ENCODE data around the gene EFCAB12. TPM values are rescaled to one million over a fixed set of nuclear protein-coding genes. Genes with fewer than 3 reads are reported as not detected.

EFCAB12 gene
- total and polyA plus RNA-seq, 10 of the 15 experiments (the other 5 are each of a cell fraction or from before 2014, with no cell fraction given) = 0.02 to 0.85 (median 0.33) TPM

DNA sequence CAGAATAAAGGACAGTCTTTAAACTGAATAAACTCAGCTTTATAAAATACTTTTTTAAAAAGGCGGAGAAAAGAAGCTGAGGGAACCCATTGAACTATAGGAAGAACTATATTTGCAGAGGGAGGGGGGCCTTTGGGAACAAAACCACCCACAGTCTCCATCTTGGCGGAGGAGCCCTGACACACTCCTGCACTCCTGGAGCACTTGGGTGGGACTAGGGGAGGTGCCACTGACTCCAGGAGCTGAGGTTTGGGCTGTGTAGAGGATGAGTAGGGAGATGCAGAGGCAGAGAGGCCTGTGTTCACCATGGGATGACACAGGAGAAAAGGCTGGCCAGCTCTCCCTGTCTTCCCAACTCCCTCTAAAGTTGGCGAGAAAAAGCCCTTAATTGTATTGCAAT is 47.4 kb upstream of the EFCAB12 start (continued):
- TF ChIP-seq, protein P1, sequence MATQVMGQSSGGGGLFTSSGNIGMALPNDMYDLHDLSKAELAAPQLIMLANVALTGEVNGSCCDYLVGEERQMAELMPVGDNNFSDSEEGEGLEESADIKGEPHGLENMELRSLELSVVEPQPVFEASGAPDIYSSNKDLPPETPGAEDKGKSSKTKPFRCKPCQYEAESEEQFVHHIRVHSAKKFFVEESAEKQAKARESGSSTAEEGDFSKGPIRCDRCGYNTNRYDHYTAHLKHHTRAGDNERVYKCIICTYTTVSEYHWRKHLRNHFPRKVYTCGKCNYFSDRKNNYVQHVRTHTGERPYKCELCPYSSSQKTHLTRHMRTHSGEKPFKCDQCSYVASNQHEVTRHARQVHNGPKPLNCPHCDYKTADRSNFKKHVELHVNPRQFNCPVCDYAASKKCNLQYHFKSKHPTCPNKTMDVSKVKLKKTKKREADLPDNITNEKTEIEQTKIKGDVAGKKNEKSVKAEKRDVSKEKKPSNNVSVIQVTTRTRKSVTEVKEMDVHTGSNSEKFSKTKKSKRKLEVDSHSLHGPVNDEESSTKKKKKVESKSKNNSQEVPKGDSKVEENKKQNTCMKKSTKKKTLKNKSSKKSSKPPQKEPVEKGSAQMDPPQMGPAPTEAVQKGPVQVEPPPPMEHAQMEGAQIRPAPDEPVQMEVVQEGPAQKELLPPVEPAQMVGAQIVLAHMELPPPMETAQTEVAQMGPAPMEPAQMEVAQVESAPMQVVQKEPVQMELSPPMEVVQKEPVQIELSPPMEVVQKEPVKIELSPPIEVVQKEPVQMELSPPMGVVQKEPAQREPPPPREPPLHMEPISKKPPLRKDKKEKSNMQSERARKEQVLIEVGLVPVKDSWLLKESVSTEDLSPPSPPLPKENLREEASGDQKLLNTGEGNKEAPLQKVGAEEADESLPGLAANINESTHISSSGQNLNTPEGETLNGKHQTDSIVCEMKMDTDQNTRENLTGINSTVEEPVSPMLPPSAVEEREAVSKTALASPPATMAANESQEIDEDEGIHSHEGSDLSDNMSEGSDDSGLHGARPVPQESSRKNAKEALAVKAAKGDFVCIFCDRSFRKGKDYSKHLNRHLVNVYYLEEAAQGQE (IDR thresholded peaks at IDR 0.05; ENCODE audit: low read depth, low read length) = no peak
- TF ChIP-seq, protein P2, sequence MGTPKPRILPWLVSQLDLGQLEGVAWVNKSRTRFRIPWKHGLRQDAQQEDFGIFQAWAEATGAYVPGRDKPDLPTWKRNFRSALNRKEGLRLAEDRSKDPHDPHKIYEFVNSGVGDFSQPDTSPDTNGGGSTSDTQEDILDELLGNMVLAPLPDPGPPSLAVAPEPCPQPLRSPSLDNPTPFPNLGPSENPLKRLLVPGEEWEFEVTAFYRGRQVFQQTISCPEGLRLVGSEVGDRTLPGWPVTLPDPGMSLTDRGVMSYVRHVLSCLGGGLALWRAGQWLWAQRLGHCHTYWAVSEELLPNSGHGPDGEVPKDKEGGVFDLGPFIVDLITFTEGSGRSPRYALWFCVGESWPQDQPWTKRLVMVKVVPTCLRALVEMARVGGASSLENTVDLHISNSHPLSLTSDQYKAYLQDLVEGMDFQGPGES (IDR thresholded peaks at IDR 0.05) = no peak
- no peak for TF ChIP-seq SIX5 (IDR thresholded peaks at IDR 0.05; ENCODE audit: low read depth, low read length, severe bottlenecking)

DNA sequence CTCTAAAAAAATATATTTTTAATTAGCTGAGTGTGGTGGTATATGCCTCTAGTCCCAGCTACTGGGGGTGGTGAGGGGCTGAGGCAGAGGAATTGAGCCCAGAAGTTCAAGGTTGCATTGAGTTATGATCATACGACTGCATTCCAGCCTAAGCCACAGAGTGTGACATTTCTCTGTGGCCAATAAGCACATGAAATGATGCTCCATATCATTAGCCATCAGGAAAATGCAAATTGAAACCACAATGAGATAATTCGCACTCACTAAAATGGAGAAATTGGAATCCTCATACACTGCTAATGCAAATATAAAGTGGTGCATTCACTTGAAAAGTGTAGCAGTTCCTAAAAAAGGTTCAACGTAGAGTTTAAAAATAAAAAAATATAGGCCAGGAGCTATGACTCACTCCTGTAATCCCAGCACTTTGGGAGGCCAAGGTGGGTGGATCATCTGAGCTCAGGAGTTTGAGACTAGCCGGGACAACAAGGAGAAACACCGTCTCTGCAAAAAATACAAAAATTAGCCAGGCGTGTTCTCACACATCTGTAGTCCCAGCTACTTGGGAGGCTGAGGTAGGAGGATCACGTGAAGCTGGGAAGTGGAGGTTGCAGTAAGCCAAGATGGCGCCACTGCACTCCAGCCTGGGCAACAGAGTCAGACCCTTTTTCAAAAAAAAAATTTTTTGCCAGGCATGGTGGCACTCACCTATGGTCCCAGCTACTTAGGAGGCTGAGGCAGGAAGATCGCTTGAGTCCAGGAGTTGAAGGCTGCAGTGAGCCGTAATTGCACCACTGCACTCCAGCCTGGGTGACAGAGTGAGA is 46.8 kb upstream of the EFCAB12 start:
- SMC1A ChIA-PET (ENCODE audit: uncharacterized antibody, unreplicated experiment) = interaction anchor here (0.7 to 1.3 kb wide), 6 partner anchors 11 to 171 kb away, joined by 3 to 4 read pairs (median 4); no protein-coding TSS in a partner anchor
- Histone ChIP-seq H2AFZ (ENCODE audit: control insufficient read depth, low read depth, low read length) (no peak overlapping the region), H3K4me2 (ENCODE audit: control insufficient read depth, insufficient read depth) (no peak overlapping the region), H3K36me3 (ENCODE audit: control insufficient read depth in 2 of 2, insufficient read depth in 2 of 2, low read length in 1 of 2) (peaks cover 1 to 3% of the 10 kb centered on the region in 2 experiments; a peak in 2 of 4 replicates), H3K4me1 (ENCODE audit: control insufficient read depth, insufficient read depth, low read length) (no peaks in the 10 kb centered on the region), H3K4me3 (no peak overlapping the region), H3K9ac (ENCODE audit: control insufficient read depth, insufficient read depth, low read length) (no peak overlapping the region), H3K9me3 (replicated peaks; ENCODE audit: control insufficient read depth, insufficient read depth, low read length) (no peaks in the 10 kb centered on the region), H3K27me3 (replicated peaks in 1 of 2; ENCODE audit: control insufficient read depth in 2 of 2, insufficient read depth in 2 of 2, low read length in 1 of 2) (no peaks in the 10 kb centered on the region), H4K20me1 (ENCODE audit: control insufficient read depth, insufficient read depth) (no peaks in the 10 kb centered on the region), H3K79me2 (ENCODE audit: control insufficient read depth, insufficient read depth, low read length) (no peaks in the 10 kb centered on the region), H3K27ac (ENCODE audit: control insufficient read depth, insufficient read depth) (no peak overlapping the region)
- DNase-seq (ENCODE audit: low read depth, low spot score) (no peak), ATAC-seq (no peak), FAIRE-seq (no peak)
- POLR2A ChIA-PET = interaction anchor here (1.8 kb wide), 1 partner anchor 11 kb away, joined by 5 read pairs; no protein-coding TSS in a partner anchor
- no TSS peak for BruUV-seq (replicated peaks)
- TF ChIP-seq PAX5 (IDR thresholded peaks at IDR 0.05; ENCODE audit: borderline replicate concordance, low read depth, low read length) = no peak
- RAD21 ChIA-PET (ENCODE audit: unreplicated experiment) = interaction anchor here (0.6 to 1.0 kb wide), 2 partner anchors 194 to 350 kb away, joined by 3 read pairs; no protein-coding TSS in a partner anchor
- intact Hi-C loops (cut with micrococcal nuclease; ENCODE audit: unreplicated experiment) (no loop called here), in situ Hi-C loops (cut with MboI) (no loop called here)
- CTCF ChIA-PET = interaction anchor here (0.6 to 1.5 kb wide), 5 partner anchors 13 to 213 kb away, joined by 3 to 5 read pairs (median 4); no protein-coding TSS in a partner anchor
- WGBS (ENCODE audit: insufficient coverage, insufficient replicate concordance, low lambda C conversion rate, missing lambda C conversion rate) = 87% methylated on average over 10 of the region's 10 CpGs

Measured in GM12878 (cell line).